ENCODE measurements around the gene PRPF39.

PRPF39 gene

GRCh38 chr14:45123271-45123670 lies 39.4 kb downstream of the PRPF39 start:
- no peak for DNase-seq (ENCODE audit: extremely low read depth, low read depth)
- TF ChIP-seq CTCF (IDR thresholded peaks at IDR 0.05; ENCODE audit: low read depth, low read length) = no peak

GRCh38 chr14:45125754-45126153 lies 41.8 kb downstream of the PRPF39 start:
- no peak for TF ChIP-seq CTCF (IDR thresholded peaks at IDR 0.05; ENCODE audit: low read depth, low read length)
- DNase-seq (ENCODE audit: extremely low read depth, low read depth) = no peak

GRCh38 chr14:45128963-45129629 lies 45.2 kb downstream of the PRPF39 start:
- no peak for TF ChIP-seq CTCF (IDR thresholded peaks at IDR 0.05; ENCODE audit: low read depth, low read length)
- no peak for DNase-seq (ENCODE audit: extremely low read depth, low read depth)

- TF ChIP-seq CTCF (IDR thresholded peaks at IDR 0.05; ENCODE audit: low read depth, low read length) = no peak
- DNase-seq (ENCODE audit: extremely low read depth, low read depth) = no peak
These were observed 49.8 kb downstream of the PRPF39 start for GRCh38 chr14:45133683-45134050.

GRCh38 chr14:45134051-45134958 lies 50.4 kb downstream of the PRPF39 start, which contains the start of gene FKBP3:
FKBP3 (minus strand) TSS chr14:45134481; CDS start chr14:45134456, 25 bp downstream.
- TF ChIP-seq CTCF (IDR thresholded peaks at IDR 0.05; ENCODE audit: low read depth, low read length) = peak; percentile 10
- DNase-seq (ENCODE audit: extremely low read depth, low read depth) = peak; percentile 97

- TF ChIP-seq CTCF (IDR thresholded peaks at IDR 0.05; ENCODE audit: low read depth, low read length) = no peak
- no peak for DNase-seq (ENCODE audit: extremely low read depth, low read depth)
These were observed 51.2 kb downstream of the PRPF39 start for GRCh38 chr14:45135156-45135555.
